Loucy (cell line): Measurements from ENCODE around the gene CASP10.

Source experiments
- H2AFZ ChIP-seq: fragments of 200-600 bp; sonication (generic); 2 replicates; pipeline ENCODE4 v1.6.0; 2016; ENCODE audit warnings: antibody characterized with exemption, mild to moderate bottlenecking, low read length, moderate library complexity
- H3F3A ChIP-seq: fragments of 200-600 bp; 2 replicates; pipeline ENCODE4 v1.6.0; 2016; ENCODE audit warnings: antibody characterized with exemption, low read depth, mild to moderate bottlenecking
- H3K27me3 ChIP-seq: fragments of 200-600 bp; sonication (generic); 2 replicates; pipeline ENCODE4 v1.6.1; 2014; ENCODE audit warnings: low read length, mild to moderate bottlenecking; ENCODE audit not compliant: insufficient read depth, poor library complexity, severe bottlenecking
- H3K36me3 ChIP-seq: fragments of 200-600 bp; sonication (generic); 2 replicates; pipeline ENCODE4 v1.6.1; 2016; ENCODE audit warnings: low read length; ENCODE audit not compliant: insufficient read depth
- H3K4me1 ChIP-seq: fragments of 200-600 bp; sonication (generic); 2 replicates; pipeline ENCODE4 v1.5.1; 2014; ENCODE audit warnings: low read length, mild to moderate bottlenecking; ENCODE audit not compliant: insufficient read depth, poor library complexity, severe bottlenecking
- H3K4me2 ChIP-seq: fragments of 200-600 bp; sonication (generic); 2 replicates; pipeline ENCODE4 v1.6.0; 2014; ENCODE audit warnings: antibody characterized with exemption, low read length, low read depth, mild to moderate bottlenecking; ENCODE audit not compliant: poor library complexity, severe bottlenecking
- H3K4me3 ChIP-seq: fragments of 200-600 bp; sonication (generic); 2 replicates; pipeline ENCODE4 v1.5.1; 2014; ENCODE audit warnings: low read length, mild to moderate bottlenecking, mixed read lengths; ENCODE audit not compliant: poor library complexity, severe bottlenecking
- H3K79me2 ChIP-seq: fragments of 200-600 bp; sonication (generic); 2 replicates; pipeline ENCODE4 v1.6.1; 2014; ENCODE audit warnings: low read length; ENCODE audit not compliant: insufficient read depth
- H3K9ac ChIP-seq: fragments of 200-600 bp; sonication (generic); 2 replicates; pipeline ENCODE4 v1.6.0; 2014; ENCODE audit warnings: mild to moderate bottlenecking, low read depth, low read length, moderate library complexity; ENCODE audit not compliant: poor library complexity, severe bottlenecking
- H3K9me2 ChIP-seq: fragments of 200-600 bp; sonication (generic); replicated peaks from 2 replicates; pipeline ENCODE4 v1.6.1; 2016; ENCODE audit warnings: low read depth, low read length, mixed read lengths
- H3K9me3 ChIP-seq: fragments of 200-600 bp; sonication (generic); 2 replicates; pipeline ENCODE4 v1.6.1; 2014; ENCODE audit warnings: mild to moderate bottlenecking, antibody characterized with exemption, low read length, low read depth; ENCODE audit not compliant: insufficient read depth
- H4K20me1 ChIP-seq: fragments of 200-600 bp; sonication (generic); 2 replicates; pipeline ENCODE4 v1.6.0; 2014; ENCODE audit warnings: antibody characterized with exemption, low read length, mild to moderate bottlenecking; ENCODE audit not compliant: insufficient read depth, poor library complexity, severe bottlenecking
- CTCF ChIP-seq: fragments of 200-600 bp; sonication (generic); conservative IDR thresholded peaks from 2 replicates; pipeline ENCODE4 v1.5.1; 2014; ENCODE audit warnings: mild to moderate bottlenecking, antibody characterized with exemption, low read length
- EZH2phosphoT487 ChIP-seq: fragments of 200-600 bp; IDR thresholded peaks from 2 replicates; pipeline ENCODE4 v1.6.1; 2018; ENCODE audit warnings: antibody characterized with exemption, mild to moderate bottlenecking, moderate library complexity, borderline replicate concordance

The CASP10 gene

DNA sequence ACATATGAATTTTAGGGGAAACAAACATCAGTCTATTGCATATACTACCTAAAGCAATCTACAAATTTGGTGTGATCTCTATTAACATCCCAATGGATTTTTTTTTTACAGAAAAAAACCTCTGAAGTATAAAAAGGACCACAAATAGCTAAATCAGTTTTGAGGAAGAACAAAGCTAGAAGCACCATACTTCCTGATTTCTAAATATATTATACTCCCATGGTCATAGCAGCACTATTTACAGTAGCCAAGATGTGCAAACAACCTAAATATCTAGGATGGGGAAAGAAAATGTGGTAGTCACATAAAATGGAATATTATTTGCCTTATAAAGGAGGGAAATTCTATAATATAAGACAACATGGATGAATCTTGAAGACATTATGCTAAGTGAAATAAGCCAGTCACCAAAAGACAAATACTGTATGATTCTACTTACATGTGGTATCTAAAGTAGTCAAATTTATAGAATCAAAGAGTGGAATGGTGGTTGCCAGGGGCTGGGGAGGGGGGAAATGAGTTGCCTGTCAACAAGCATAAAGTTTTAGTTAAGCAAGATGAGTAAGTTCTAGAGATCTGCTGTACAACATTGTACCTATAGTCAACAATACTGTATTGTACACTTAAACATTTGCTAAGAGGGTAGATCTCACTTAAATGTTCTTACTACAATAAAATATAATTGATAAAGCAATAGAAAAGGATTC, 59.8 kb downstream of the CASP10 start:
- Histone ChIP-seq H3K9me2 (no peaks in the 10 kb centered on the region), H3K9ac (no peak overlapping the region), H3K79me2 (peaks cover 11% of the 10 kb centered on the region), H3F3A (no peaks in the 10 kb centered on the region), H3K4me3 (no peak overlapping the region), H3K27me3 (no peaks in the 10 kb centered on the region), H3K9me3 (no peaks in the 10 kb centered on the region; the same call in 1 of the 2 replicates), H2AFZ (no peak overlapping the region), H4K20me1 (no peaks in the 10 kb centered on the region), H3K4me1 (peaks cover 6% of the 10 kb centered on the region), H3K36me3 (peaks cover 13% of the 10 kb centered on the region), H3K4me2 (no peak overlapping the region)
- no peak for TF ChIP-seq CTCF
- TF ChIP-seq EZH2phosphoT487 = no peak

DNA sequence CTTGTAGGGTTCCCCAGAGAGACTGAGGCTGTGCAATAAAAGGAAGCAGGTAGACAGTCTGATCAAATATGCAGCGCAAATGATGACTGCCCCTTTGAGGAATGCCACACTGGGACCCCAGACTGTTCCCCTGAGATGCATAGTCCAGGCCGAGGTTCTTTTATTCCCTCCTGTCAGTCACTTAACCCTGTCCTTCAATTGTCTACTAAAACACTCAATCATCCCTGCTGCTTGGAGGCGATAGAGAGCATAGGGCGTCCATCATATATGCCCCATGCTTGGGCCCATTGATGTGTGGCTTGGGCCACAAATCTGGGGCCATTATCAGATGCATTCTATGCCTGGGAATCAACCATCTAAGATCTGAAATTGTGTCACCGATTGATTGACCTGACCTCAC, 61.9 kb downstream of the CASP10 start:
- Histone ChIP-seq H4K20me1 (no peaks in the 10 kb centered on the region), H3K9me3 (no peaks in the 10 kb centered on the region; the same call in 1 of the 2 replicates), H3K4me2 (no peak overlapping the region), H3K4me3 (no peak overlapping the region), H3K4me1 (peaks cover 5% of the 10 kb centered on the region), H3K36me3 (peaks cover 12% of the 10 kb centered on the region), H3K27me3 (no peaks in the 10 kb centered on the region), H3F3A (no peaks in the 10 kb centered on the region), H3K9ac (no peak overlapping the region), H2AFZ (no peak overlapping the region), H3K9me2 (no peaks in the 10 kb centered on the region), H3K79me2 (0 out of 2 replicates have a peak, but pooled peaks cover under 1% of the 10 kb centered on the region)
- TF ChIP-seq EZH2phosphoT487 (no peak), CTCF (peak; percentile 30)

DNA sequence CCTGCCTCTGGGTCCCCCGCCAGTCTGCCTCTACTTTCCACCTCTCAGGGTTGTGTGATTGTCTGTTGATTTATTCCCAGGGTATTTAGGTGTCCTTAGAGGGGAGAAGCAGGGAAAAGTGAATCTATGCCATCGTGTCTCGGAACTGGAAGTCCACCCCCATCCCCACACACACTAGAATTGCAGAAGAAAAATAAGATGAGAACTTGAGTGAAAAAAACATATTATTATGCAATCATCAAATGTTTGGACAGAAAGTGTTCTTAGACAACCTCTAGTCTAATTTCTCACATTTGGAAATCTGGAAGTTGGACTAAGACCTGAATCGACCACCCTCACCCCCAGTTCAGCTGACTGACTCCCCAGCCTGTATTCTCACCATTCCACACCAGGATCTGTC, 63.3 kb downstream of the CASP10 start:
- Histone ChIP-seq H4K20me1 (no peaks in the 10 kb centered on the region), H3K9ac (no peak overlapping the region), H3K27me3 (no peaks in the 10 kb centered on the region), H3K9me2 (no peaks in the 10 kb centered on the region), H3F3A (no peaks in the 10 kb centered on the region), H3K4me1 (peaks cover 5% of the 10 kb centered on the region), H3K4me2 (no peak overlapping the region), H2AFZ (no peak overlapping the region), H3K4me3 (no peak overlapping the region), H3K79me2 (peaks cover 4% of the 10 kb centered on the region; the same call in 1 of the 2 replicates), H3K36me3 (0 out of 2 replicates have a peak, but pooled peaks cover under 1% of the 10 kb centered on the region), H3K9me3 (no peaks in the 10 kb centered on the region; the same call in 1 of the 2 replicates)
- TF ChIP-seq EZH2phosphoT487 (no peak), CTCF (no peak)
